Activated CD4-positive, alpha-beta T cell treated with anti-CD3 and anti-CD28 coated beads for 24 hours (primary cell): Measurements from ENCODE around the gene PSPH.
"Not testable (repeated sequence)": the region's sequence is repeated elsewhere in the genome, so short reads cannot be mapped to it uniquely, and the experiment has no call there.

Source experiments
- DNase-seq, 2 donors: peaks; one replicate each; pipeline ENCODE4 v3.0.0-alpha.2; 2020; ENCODE audit warnings: low read depth in 2 of 2

The PSPH gene

GRCh38 chr7:56051339-56052191 lies at the start of gene PSPH, which contains the start of gene CCT6A:
Gene PSPH (minus strand): TSS chr7:56051444. CDS start chr7:56021212, 30,232 bp downstream.
Gene CCT6A (plus strand): TSS chr7:56051765. CDS start chr7:56051849, 84 bp downstream.
- peak; percentile 88 to 90 for DNase-seq

- no peak for DNase-seq
These were observed 48.4 kb upstream of the PSPH start for GRCh38 chr7:56099653-56100052.

- not testable (repeated sequence) for DNase-seq
These were observed 47.2 kb upstream of the PSPH start for GRCh38 chr7:56098187-56099008.

GRCh38 chr7:56097700-56098099 lies 46.5 kb upstream of the PSPH start:
- no peak for DNase-seq

- no peak for DNase-seq
These were observed 41.7 kb upstream of the PSPH start, which contains the start of gene PHKG1 for GRCh38 chr7:56092789-56093531. Gene PHKG1 (minus strand): TSS chr7:56092952. CDS start chr7:56088941, 4,011 bp downstream.

- not testable (repeated sequence) for DNase-seq
These were observed 41.1 kb upstream of the PSPH start for GRCh38 chr7:56092388-56092787.

- DNase-seq, result no peak
These were observed 40.3 kb upstream of the PSPH start for GRCh38 chr7:56091591-56091990.

- DNase-seq, result no peak
These were observed 36.2 kb upstream of the PSPH start for GRCh38 chr7:56087445-56087844.

GRCh38 chr7:56086761-56087160 lies 35.5 kb upstream of the PSPH start:
- DNase-seq, result no peak

- DNase-seq, result no peak
These were observed 32.0 kb upstream of the PSPH start for GRCh38 chr7:56083150-56083785.

- DNase-seq, result no peak
These were observed 30.5 kb upstream of the PSPH start for GRCh38 chr7:56081626-56082340.

GRCh38 chr7:56080726-56081435 lies 29.6 kb upstream of the PSPH start:
- not testable (repeated sequence) for DNase-seq

GRCh38 chr7:56079450-56080185 lies 28.4 kb upstream of the PSPH start:
- DNase-seq, result no peak

- DNase-seq, result no peak
These were observed 27.0 kb upstream of the PSPH start for GRCh38 chr7:56078196-56078595.

GRCh38 chr7:56077681-56078080 lies 26.4 kb upstream of the PSPH start:
- no peak for DNase-seq

- DNase-seq, result peak; percentile 51 to 55
These were observed 23.1 kb upstream of the PSPH start for GRCh38 chr7:56074371-56074791.

- DNase-seq, result not testable (repeated sequence)
These were observed 15.1 kb upstream of the PSPH start for GRCh38 chr7:56066376-56066775.

- peak; percentile 83 for DNase-seq
These were observed 12.8 kb upstream of the PSPH start, which contains the start of gene SUMF2 for GRCh38 chr7:56063882-56064625. Gene SUMF2 (plus strand): TSS chr7:56064286. CDS start chr7:56064312, 26 bp downstream.
